Liver (tissue), 3 donors: ENCODE measurements around the gene TOR4A.

Experiments
- EGR1 ChIP-seq, 2 donors: IDR thresholded peaks; 2 replicates each; pipeline ENCODE4 v1.6.1; 2016 to 2018; ENCODE audit warnings: antibody characterized with exemption in 2 of 2, low read depth in 2 of 2
- FOXA1 ChIP-seq: IDR thresholded peaks from 2 replicates; pipeline ENCODE4 v1.6.1; 2016; ENCODE audit warnings: antibody characterized with exemption
- RXRA ChIP-seq, 2 donors: IDR thresholded peaks; 2 replicates each; pipeline ENCODE4 v1.6.1; 2017 to 2018; ENCODE audit warnings: antibody characterized with exemption in 2 of 2, mild to moderate bottlenecking in 1 of 2
- TF ChIP-seq, protein P1 (sequence below): fragments of 150-350 bp; IDR thresholded peaks from 2 replicates; pipeline ENCODE4 v1.5.1; 2017; ENCODE audit warnings: improper control_type of control experiment, low read depth, low read length; ENCODE audit not compliant: missing input control
- TF ChIP-seq, protein P2 (sequence below): IDR thresholded peaks from 2 replicates; pipeline ENCODE4 v1.6.1; 2016; ENCODE audit warnings: antibody characterized with exemption
- TF ChIP-seq, protein P3 (sequence below): IDR thresholded peaks from 2 replicates; pipeline ENCODE4 v1.6.1; 2016; ENCODE audit warnings: antibody characterized with exemption
- donor health status: healthy.
- donor health status: healthy.

DNA sequence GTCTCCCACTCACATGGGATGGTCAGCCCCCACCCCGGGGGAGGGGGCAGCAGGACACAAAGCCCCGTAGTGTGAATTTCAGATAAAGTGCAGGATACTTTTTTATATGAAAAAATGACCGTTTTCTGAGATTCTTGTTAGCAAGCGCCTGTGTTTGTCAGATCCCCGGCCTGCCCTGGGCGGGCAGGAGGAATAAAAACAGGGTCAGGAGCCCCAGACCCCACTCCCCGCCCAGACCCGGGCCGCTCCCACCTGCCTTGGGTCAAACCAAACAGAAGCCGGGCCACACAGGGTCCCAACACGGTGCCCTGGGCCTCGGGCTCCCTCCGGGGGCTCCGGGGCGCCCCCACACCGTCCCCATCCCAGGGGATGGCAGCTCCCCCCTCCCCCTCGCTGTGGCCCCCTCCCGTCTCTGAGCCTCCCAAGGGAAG is 38.1 kb downstream of the TOR4A start:
- no peak for TF ChIP-seq RXRA (IDR thresholded peaks at IDR 0.05)
- TF ChIP-seq, protein P1, sequence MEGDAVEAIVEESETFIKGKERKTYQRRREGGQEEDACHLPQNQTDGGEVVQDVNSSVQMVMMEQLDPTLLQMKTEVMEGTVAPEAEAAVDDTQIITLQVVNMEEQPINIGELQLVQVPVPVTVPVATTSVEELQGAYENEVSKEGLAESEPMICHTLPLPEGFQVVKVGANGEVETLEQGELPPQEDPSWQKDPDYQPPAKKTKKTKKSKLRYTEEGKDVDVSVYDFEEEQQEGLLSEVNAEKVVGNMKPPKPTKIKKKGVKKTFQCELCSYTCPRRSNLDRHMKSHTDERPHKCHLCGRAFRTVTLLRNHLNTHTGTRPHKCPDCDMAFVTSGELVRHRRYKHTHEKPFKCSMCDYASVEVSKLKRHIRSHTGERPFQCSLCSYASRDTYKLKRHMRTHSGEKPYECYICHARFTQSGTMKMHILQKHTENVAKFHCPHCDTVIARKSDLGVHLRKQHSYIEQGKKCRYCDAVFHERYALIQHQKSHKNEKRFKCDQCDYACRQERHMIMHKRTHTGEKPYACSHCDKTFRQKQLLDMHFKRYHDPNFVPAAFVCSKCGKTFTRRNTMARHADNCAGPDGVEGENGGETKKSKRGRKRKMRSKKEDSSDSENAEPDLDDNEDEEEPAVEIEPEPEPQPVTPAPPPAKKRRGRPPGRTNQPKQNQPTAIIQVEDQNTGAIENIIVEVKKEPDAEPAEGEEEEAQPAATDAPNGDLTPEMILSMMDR = no peak
- no peak for TF ChIP-seq EGR1 (IDR thresholded peaks at IDR 0.05; ENCODE audit: low read depth in 2 of 2)
- TF ChIP-seq FOXA1 = no peak
- TF ChIP-seq, protein P2, sequence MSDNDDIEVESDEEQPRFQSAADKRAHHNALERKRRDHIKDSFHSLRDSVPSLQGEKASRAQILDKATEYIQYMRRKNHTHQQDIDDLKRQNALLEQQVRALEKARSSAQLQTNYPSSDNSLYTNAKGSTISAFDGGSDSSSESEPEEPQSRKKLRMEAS = no peak
- TF ChIP-seq, protein P3, sequence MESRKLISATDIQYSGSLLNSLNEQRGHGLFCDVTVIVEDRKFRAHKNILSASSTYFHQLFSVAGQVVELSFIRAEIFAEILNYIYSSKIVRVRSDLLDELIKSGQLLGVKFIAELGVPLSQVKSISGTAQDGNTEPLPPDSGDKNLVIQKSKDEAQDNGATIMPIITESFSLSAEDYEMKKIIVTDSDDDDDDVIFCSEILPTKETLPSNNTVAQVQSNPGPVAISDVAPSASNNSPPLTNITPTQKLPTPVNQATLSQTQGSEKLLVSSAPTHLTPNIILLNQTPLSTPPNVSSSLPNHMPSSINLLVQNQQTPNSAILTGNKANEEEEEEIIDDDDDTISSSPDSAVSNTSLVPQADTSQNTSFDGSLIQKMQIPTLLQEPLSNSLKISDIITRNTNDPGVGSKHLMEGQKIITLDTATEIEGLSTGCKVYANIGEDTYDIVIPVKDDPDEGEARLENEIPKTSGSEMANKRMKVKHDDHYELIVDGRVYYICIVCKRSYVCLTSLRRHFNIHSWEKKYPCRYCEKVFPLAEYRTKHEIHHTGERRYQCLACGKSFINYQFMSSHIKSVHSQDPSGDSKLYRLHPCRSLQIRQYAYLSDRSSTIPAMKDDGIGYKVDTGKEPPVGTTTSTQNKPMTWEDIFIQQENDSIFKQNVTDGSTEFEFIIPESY = no peak
